Measurements from ENCODE around the gene TRIAP1.
"Not testable (repeated sequence)": the region's sequence is repeated elsewhere in the genome, so short reads cannot be mapped to it uniquely, and the experiment has no call there.

TRIAP1 gene

DNA sequence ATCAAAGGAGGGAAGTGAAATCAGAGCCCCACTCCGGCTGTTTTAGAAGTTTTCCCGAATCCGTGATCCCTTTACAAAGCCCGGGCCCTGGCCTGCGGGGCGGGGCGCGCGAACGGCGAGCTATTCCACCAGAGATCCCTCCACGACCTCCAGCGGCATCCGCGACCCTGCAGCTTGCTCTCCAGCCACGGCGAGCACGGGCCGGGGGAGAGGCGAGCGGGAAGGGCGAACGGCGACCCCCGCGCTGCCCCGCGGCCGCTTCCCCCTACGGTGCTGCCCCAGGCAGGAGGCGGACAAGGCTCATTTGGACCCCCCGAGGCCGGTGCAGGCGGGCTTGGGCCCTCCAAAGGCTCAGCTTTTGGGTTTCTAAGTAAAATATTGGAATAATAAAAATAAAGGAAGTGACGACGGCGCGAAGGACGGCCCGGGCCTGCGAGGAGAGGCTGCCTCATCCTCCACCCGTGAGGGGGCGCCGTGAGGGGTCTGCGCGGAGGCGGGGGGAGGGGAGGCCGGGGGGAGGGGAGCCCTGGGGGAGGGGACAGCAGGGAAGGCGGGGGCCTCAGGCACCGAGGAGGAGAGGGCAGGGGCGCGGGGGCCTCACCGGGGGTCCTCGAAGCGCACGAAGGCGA lies 22.8 kb upstream of the TRIAP1 start:
- DNase-seq (ENCODE audit: low read depth in 2 of 2) = peak; percentile 27 to 33

DNA sequence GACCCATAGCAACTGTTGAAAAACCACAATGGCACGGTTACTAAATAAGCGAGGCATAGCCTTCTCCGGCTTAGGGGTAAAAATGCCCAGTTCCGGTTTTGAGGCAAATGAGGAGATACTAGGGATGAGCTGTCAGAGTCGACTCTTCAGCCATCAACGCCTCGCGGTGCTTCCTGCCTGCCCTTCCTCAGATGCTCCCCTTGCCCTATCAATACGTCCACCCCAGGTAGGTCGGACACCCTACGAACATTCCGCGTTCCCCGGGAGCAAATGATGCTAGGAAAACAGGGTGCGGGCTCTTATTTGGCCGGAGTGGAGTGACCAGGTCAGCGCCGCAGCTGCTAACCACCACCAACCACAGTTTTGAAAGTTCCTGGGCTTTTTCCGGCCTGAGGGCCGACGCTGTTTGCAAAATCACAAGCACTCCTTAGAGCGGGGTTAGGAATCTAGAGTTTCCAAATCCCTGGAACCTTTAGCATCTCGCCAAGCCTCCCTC lies 22.2 kb upstream of the TRIAP1 start:
- no peak for DNase-seq (ENCODE audit: low read depth in 2 of 2)

DNA sequence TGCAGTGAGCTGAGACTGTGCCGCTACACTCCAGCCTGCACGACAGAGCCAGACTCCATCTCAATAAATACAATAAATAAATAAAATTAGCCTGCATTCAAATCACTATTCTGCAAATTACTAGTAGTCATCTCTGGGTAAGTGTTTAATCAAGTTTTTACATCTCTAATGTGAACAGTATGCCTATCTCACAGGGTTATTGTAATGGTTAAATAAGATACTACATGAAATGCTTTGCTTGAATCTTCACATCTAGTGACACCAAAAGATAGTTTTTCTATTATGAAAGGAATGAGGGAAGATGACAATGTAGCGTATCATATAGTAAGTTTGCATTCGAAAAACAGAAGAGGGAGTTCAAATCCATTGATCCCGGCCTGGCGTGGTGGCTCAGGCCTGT lies 21.3 kb upstream of the TRIAP1 start:
- DNase-seq (ENCODE audit: low read depth in 2 of 2) = no peak

DNA sequence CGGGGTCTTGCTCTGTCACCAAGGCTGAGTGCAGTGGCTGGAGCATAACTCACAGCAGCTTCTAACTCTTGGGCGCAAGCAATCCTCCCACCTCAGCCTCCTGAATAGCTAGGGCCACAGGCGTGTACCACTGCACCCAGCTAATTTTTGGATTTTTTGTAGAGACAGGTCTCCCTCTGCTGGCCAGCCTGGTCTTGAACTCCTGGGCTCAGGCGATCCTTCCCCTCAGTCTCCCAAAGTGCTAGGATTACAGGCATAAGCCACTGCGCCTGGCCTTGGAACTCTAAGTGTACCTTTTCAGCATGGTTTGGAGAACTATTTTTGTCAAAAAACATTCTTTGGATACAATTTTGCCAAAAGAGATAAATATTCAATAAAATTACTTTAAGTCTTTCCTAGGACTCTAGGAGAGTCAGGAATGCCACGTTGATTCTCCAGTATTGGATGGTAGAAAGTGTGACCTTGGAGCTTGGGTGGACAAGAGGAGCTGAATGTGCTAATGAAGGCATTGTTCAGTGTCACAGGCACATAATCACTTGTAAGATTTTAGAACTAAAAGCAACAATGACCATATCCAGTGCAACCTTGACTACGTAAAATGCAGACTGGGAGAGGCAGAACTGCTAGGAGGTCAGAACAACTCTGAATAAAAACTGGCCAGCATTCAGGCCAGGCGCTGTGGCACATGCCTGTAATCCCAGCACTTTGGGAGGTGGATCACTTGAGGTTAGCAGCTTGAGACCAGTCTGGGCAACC lies 20.6 kb upstream of the TRIAP1 start:
- DNase-seq (ENCODE audit: low read depth in 2 of 2) = peak in 1 of 2 donors; percentile 14

DNA sequence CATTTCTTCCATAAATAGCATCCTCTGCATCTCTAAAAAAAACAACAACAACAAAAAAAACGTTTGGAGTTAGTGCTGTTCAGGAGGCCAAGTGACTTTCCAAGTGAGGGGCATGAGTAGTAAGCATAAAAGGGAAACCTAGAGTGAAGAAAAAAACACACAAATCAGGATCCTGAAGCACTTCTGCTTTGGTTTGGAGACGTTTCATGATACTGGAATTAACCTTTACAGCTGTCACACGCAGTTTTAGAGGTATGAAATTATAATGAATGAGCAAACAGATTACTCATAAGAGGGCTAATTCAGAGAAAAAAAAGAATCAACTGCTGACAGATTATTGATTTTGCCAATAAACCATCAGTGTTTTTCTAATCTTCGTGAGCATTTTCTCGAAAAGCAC lies 19.6 kb upstream of the TRIAP1 start:
- no peak for DNase-seq (ENCODE audit: low read depth in 2 of 2)

DNA sequence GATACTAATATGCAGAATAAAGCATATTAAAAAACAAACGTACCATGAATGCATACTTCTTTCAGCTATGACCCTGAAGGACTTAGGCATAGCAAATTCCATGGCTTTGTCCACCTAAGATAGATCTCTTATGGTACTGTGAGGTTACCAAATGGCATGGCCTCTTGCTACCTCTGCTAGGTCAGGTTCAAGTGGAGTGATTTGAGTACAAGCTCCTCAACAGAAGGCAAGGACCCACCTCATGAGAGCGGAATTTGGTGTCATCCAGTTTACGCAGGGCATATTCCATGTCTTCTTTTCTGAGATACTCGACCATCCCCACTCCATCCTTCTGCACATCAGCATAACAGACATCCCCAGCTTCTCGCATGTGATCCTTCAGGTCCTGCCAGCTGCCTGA lies 17.5 kb upstream of the TRIAP1 start:
- DNase-seq (ENCODE audit: low read depth in 2 of 2) = no peak

DNA sequence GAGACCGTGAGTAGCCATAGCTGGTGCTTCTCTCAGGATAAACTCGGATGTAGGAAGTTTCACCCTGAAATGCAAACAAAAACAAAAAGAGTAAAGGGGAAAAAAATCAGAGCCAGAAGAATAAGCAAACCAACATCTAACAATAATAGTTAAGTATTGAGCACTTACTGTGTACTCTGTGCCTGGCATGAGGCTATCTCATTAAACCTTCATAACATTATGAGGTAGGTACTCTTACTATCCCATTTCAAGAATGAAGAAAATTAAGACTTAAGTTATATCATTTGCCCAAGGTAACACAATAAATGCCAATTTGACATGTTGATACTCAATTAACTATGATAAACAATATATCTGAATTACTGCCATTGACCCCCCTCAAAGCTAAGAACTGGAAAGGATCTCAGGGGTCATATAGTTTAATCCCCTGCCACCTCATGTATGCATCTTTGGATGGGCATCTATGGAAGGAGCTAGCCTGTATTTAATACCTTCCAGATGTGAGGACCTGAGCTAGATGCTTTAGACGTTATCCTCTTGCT lies 16.0 kb upstream of the TRIAP1 start:
- DNase-seq (ENCODE audit: low read depth in 2 of 2) = no peak

DNA sequence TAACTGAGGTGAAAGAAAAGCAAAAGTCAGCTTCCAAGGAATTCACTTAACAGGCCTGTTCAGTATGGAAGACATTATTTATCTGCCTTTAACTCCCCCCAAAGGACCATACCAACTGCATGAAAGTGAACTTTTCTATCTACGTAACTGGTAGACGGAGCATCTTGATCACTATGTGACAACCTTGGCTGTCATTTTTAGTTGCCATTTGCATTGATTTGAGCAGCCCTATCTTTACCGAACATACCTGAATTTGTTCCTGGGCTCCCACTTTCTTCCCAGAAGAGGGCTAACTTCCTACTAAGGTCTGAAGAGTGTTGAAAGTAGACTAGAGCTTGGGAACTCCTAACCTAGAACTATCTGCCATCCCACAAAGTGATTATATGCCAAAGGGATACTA lies 14.0 kb upstream of the TRIAP1 start:
- no peak for DNase-seq (ENCODE audit: low read depth in 2 of 2)

DNA sequence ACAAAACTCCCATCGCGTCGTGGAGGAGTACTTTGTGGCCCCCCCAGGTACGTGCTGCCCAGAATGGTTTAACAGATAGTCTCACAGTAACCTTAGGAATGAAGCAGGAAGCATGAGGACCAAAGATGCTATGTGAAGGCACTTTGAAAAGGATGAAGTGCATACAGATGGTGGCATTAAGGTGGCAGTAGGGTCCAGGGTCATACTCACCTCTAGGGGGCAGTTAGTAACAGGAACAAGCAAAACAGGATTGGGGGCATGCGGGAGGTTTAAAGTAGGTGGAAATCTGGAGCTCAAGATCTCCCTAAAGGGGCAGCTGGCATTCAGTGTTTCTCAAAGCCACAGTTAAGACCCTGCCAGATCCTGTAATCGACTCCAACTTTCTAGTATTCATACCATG lies 10.9 kb upstream of the TRIAP1 start:
- DNase-seq (ENCODE audit: low read depth in 2 of 2) = no peak

DNA sequence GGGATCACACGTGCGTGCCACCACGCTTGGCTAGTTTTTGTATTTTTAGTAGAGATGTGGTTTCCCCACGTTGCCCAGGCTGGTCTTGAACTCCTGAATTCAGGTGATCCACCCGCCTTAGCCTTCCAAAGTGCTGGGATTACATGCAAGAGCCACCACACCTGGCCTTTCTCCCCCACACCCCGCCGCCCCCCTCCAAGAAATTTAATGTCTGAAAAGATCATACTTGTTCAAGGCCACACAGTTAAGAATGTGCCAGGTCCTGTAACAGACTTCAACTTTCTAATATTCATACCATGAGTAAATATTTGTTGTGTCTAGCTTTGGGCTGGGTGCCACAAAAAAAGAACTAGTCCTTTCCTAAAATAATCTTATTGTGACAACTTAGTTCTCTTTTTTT lies 9.1 kb upstream of the TRIAP1 start:
- DNase-seq (ENCODE audit: low read depth in 2 of 2) = no peak

DNA sequence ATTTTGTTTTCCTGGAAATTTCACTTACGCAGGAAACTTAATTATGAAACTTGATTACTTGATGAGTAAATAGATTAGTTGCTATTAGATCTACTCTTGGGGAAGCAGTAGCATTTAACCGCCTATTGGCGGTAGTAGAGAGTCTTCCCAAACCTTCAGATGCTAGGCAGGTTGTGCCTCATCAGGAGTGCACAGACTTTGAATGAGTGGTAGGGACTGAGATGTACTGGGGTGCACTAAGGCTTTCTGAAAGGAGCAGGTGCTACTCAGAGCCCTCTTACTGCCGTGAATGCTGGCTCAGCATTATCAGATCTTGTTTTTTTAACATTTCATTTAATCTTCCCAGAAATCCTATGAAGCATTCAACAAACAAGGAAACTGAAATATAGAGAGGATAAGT lies 7.8 kb upstream of the TRIAP1 start:
- no peak for DNase-seq (ENCODE audit: low read depth in 2 of 2)

DNA sequence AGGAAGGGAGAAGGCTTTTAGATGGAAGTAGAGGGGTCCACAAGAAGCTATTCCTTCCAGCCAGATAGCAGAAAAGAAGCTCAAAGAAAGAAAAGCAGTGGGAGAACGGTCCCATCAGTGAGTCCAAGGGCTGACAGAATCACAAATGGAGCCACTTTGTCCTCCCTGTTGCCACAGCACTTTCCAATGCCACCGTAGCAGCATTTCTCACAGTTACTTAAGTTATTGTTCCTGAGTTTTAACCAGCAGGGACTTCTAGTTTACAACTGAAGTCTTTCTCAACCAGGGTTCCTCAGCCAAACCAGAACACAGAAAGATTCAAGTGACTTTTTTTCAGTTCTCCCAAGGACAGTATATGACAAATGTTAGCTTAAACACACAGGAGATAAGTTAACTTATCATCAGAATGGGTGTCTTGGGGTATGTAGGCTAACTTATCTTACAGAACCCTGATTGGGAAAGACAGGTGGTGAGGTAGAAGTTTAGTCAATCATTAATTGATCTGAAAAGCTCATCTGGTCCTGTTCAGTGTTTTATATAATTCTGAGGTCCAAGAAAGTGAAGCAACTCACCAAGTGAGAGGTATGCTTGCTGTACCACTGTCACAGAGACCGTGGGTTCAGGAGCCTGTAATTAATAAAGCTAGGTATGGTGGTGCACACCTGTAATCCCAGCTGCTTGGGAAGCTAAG lies 7.0 kb upstream of the TRIAP1 start:
- no peak for DNase-seq (ENCODE audit: low read depth in 2 of 2)

DNA sequence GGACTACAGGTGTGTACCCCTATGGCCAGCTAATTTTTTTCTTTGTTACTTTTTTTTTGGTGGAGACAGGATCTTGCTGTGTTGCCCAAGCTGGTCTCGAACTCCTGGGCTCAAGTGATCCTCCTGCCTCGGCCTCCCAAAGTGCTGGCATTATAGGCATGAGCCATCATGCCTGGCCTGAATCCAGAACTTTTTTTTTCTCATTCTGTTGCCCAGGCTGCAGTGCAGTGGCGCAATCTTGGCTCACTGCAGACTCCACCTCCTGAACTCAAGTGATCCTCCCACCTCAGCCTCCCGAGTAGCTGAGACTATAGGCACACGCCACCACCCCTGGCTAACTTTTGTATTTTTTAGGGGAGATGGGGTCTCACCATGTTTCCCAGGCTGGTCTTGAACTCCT lies 6.3 kb upstream of the TRIAP1 start:
- DNase-seq (ENCODE audit: low read depth in 2 of 2) = not testable (repeated sequence)

DNA sequence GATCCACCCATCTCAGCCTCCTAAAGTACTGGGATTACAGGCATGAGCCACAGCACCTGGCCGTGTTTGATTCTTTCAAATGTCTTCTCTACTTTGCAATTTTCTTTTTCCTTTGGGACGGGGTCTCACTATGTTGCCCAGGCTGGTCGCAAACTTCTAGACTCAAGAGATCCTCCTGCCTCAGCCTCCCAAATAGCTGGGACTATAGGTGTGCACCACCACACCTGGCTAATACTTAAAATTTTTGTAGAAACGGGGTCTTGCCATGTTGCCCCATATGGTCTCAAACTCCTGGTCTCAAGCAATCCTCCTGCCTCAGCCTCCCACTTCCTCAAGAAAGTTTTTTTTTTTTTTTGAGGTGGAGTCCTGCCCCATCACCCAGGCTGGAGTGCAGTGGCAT lies 1.8 kb upstream of the TRIAP1 start:
- DNase-seq (ENCODE audit: low read depth in 2 of 2) = no peak

DNA sequence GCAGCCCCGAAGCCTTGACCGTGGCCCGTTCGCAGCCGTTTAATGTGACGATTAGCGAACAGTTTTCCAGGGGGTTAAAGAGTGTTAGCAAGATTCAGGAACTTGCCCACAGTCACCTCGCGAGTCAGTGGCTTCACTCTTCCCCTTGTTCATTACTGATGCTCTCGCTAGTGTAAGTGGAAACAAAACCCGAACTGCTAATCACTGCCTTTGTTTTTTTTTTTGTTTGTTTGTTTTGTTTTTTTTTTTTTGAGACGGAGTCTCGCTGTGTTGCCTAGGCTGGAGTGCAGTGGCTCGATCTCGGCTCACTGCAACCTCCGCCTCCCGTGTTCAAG lies 627 bp upstream of the TRIAP1 start:
- not testable (repeated sequence) for DNase-seq (ENCODE audit: low read depth in 2 of 2)

DNA sequence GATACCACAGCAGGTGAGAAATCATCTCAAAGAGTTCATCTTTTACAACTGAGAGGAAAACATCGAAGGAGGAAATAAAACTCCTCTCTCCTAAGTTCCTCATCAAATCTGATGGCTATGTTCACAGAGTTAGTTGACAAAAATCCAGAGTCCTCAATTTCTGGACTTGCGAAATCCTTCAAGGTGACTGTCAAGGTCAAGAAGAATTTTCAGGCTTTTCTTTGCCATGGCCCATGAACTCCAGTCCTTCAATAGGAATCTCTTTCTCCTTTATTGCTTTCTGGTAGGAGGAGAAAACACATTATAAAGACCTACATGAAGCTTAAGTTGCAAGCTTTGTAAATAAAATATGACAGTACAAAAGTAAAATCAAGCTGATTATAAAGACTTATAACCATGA lies 1.5 kb downstream of the TRIAP1 start:
- DNase-seq (ENCODE audit: low read depth in 2 of 2) = no peak

DNA sequence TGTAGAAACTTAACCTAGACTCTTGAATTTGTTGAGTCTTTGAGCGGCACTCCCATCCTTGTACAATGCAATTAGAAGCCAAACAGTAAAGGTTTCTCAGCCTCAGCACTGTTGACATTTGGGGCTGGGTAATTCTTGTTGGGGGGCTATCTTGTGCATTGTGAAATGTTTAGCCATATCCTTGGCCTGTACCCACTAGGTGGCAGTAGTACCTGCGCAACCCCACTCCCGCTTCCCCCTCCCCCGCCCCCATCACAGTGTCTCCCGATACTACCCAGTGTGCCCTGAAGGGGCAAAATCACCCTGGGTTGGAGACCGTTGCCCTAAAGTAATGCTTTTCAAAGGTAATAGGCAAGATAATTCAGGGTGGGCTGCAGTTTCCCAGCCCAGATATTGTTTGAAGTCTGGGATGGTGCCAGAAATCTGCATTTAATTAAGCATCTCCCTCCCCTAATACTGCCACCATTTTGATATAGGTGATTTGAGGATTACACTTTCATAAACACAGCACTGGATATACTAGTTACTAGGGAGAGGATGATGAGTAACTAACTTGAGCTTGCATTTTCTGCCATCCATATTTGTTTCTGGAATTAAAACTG lies 6.4 kb downstream of the TRIAP1 start:
- peak; percentile 40 to 63 for DNase-seq (ENCODE audit: low read depth in 2 of 2)

DNA sequence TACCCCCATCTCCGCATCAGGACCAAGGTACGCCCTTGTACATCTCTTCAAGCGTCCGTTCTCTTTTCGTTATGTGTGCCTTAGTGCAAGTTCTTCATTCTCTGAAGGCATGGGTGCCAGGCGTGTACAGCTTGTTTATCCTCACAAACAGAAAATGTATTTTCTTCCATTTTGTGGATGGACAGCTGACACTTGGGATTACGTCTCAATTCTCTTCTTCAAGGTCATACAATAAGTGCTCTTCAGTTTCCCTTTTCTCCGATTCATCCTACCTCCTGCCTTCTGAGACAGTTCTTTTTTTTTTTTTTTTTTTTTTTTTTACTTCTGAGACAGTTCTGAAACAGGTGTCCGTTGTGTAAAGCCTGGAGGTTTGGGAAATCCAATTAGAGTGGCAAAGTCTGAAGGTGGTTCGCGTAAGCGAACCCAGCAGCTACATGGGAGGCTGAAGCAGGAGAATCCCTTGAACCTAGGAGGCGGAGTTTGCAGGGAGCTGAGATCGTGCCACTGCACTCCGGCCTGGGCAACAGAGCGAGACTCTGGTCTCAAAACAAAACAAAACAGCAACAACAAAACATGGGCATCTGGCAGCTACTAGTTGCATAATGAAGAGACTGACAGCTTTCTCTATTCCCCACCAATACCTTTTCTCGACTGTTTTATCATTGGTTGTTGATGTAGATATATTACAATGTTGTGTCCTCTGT lies 7.5 kb downstream of the TRIAP1 start:
- DNase-seq (ENCODE audit: low read depth in 2 of 2) = no peak

DNA sequence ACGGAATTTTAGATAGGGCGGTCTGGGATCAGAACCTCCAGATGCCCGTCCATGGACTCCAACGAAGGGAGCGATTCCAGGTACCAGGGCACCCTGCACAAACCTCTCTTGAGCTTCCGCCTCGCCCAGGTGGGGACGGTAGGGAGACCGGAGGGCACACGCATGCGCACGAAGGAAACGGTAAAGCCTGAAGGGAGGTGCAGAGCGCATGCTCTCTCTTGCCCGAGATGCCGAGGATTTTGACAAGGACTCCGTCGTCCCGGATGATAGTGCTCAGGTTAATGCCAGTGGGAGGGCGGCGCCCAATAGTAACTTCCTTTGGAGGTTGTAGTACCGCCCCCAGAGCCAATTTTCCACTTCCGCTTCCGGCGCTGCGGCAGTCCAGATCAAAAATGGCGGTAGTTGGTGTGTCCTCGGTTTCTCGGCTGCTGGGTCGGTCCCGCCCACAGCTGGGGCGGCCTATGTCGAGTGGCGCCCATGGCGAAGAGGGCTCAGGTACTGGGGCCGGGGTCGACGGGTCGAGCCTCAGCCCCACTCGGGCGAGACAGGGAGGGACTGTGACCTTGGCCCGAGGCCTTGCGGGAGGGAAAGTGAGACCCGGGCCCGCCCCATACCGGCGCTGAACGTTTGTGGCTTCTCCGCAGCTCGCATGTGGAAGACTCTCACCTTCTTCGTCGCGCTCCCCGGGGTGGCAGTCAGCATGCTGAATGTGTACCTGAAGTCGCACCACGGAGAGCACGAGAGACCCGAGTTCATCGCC lies 8.3 kb downstream of the TRIAP1 start, which contains the start of gene COX6A1:
Gene COX6A1 (plus strand): TSS at position 379 of the 760 bp plus-strand sequence. CDS start 14 bp downstream, at position 393.
- DNase-seq (ENCODE audit: low read depth in 2 of 2) = peak; percentile 90 to 97

DNA sequence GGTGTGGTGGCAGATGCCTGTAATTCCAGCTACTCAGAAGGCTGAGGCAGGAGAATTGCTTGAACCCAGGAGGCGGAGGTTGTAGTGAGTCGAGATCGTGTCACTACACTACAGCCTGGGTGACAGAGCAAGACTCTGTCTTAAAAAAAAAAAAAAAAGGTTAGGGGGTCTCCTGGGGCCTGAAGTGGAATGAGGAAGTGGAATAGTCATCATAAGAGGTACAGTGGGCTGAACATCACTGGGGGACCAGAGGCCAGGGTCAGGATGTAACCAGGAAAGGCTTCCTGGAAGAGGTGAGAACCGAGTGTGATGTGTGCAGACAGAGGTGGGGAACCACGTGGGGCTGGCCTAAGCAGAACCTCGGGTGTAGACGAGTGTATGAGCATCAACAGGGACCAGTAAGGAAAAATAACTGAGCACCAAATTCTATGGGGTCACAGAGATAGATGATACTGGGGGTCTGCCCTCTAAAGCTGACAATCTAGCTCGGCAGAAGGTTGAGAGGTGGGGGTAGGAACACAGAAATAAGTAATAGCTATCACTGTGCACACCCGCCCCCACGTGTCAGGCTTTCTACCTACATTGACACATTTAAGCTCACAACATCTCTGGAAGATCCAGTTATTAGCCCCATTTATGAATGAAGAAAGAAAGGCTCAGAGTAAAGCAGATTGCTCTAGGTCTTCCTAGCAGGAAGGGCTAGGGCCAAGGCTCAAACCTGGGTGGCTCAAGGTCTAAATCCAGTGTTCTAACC lies 13.2 kb downstream of the TRIAP1 start:
- no peak for DNase-seq (ENCODE audit: low read depth in 2 of 2)
